CD4-positive, alpha-beta memory T cell (primary cell): ENCODE data around the gene PGGHG. TPM values are rescaled to one million over a fixed set of nuclear protein-coding genes. Genes with fewer than 3 reads are reported as not detected.
A peak's percentile ranks its signal among the peaks of the same experiment; 100 is the strongest.

Experiments used
- CTCF ChIA-PET: fragments of 350-600 bp; sonication (Branson Sonifier 250); formaldehyde crosslinking; loops from one replicate; lab custom pipeline; 2021; ENCODE audit warnings: inconsistent platforms; ENCODE audit not compliant: partially characterized antibody; lab: Charles Lee
- POLR2A ChIA-PET: fragments of 350-600 bp; sonication (Branson Sonifier 250); formaldehyde crosslinking; loops from one replicate; lab custom pipeline; 2021; ENCODE audit not compliant: partially characterized antibody; lab: Charles Lee
- DNase-seq, 5 donors: peaks; one replicate each; pipeline versions ENCODE4 v3.0.0 to v3.0.0-alpha.2; 2020 to 2022; ENCODE audit warnings: mixed read lengths in 1 of 5
- H3K27ac ChIP-seq: one replicate; pipeline ENCODE4 v1.7.0; 2013; ENCODE audit warnings: low read depth, low read length
- H3K27me3 ChIP-seq: 2 replicates; pipeline ENCODE4 v1.7.0; 2013; ENCODE audit warnings: mild to moderate bottlenecking, low read length, moderate library complexity; ENCODE audit not compliant: insufficient read depth
- H3K36me3 ChIP-seq: 2 replicates; pipeline ENCODE4 v1.7.0; 2013; ENCODE audit warnings: mild to moderate bottlenecking, low read length, moderate library complexity; ENCODE audit not compliant: insufficient read depth
- H3K4me1 ChIP-seq: 2 replicates; pipeline ENCODE4 v1.7.0; 2013; ENCODE audit warnings: mild to moderate bottlenecking, low read length, moderate library complexity; ENCODE audit not compliant: insufficient read depth
- H3K4me3 ChIP-seq, 2 donors: one replicate each; pipeline ENCODE4 v1.7.0; 2013; ENCODE audit warnings: low read length in 2 of 2, mild to moderate bottlenecking in 1 of 2
- H3K9me3 ChIP-seq, 2 donors: one replicate each; pipeline ENCODE4 v1.7.0; 2013; ENCODE audit warnings: low read length in 2 of 2, control low read depth in 1 of 2; ENCODE audit not compliant: control insufficient read depth in 1 of 2
- H3K27ac Mint-ChIP-seq, 7 donors: one replicate each; pipeline ENCODE4 v1.8.0; 2020 to 2021; ENCODE audit warnings: mixed read lengths in 7 of 7, mild to moderate bottlenecking in 6 of 7, inconsistent platforms in 3 of 7, moderate library complexity in 3 of 7
- H3K27me3 Mint-ChIP-seq, 2 donors: one replicate each; pipeline ENCODE4 v1.8.0; 2020 to 2021; ENCODE audit warnings: mixed read lengths in 2 of 2
- H3K36me3 Mint-ChIP-seq, 2 donors: one replicate each; pipeline ENCODE4 v1.8.0; 2020 to 2021; ENCODE audit warnings: mixed read lengths in 2 of 2, inconsistent platforms in 1 of 2, mild to moderate bottlenecking in 1 of 2
- H3K4me1 Mint-ChIP-seq, 4 donors: one replicate each; pipeline ENCODE4 v1.8.0; 2020 to 2021; ENCODE audit warnings: mixed read lengths in 4 of 4, mild to moderate bottlenecking in 1 of 4
- H3K4me3 Mint-ChIP-seq, 8 donors: one replicate each; pipeline ENCODE4 v1.8.0; 2020 to 2021; ENCODE audit warnings: mixed read lengths in 8 of 8, mild to moderate bottlenecking in 7 of 8, moderate library complexity in 6 of 8, inconsistent platforms in 3 of 8
- H3K9me3 Mint-ChIP-seq, 8 donors: one replicate each; pipeline ENCODE4 v1.8.0; 2020 to 2021; ENCODE audit warnings: mixed read lengths in 8 of 8, mild to moderate bottlenecking in 5 of 8, inconsistent platforms in 3 of 8, moderate library complexity in 1 of 8
- intact Hi-C: fragments of 100-400 bp; cut with micrococcal nuclease; formaldehyde crosslinking; loops from one replicate; pipeline ENCODE4 v1.15.1; 2023
- polyA plus RNA-seq, 2 donors: library from polyadenylated mRNA; unstranded; fragments of 300-500 nt; fragmentation: Illumina TruSeq; gene quantifications; one replicate each; pipeline ENCODE4 v1.2.3, GENCODE V29; 2021
- total RNA-seq, 2 experiments: library from RNA; stranded (reverse); gene quantifications; one replicate each; pipeline ENCODE4 v1.2.3, GENCODE V29; 2021

PGGHG gene
- total and polyA plus RNA-seq, 4 experiments from 2014 or later = 3.0 to 304 (median 155) TPM

DNA sequence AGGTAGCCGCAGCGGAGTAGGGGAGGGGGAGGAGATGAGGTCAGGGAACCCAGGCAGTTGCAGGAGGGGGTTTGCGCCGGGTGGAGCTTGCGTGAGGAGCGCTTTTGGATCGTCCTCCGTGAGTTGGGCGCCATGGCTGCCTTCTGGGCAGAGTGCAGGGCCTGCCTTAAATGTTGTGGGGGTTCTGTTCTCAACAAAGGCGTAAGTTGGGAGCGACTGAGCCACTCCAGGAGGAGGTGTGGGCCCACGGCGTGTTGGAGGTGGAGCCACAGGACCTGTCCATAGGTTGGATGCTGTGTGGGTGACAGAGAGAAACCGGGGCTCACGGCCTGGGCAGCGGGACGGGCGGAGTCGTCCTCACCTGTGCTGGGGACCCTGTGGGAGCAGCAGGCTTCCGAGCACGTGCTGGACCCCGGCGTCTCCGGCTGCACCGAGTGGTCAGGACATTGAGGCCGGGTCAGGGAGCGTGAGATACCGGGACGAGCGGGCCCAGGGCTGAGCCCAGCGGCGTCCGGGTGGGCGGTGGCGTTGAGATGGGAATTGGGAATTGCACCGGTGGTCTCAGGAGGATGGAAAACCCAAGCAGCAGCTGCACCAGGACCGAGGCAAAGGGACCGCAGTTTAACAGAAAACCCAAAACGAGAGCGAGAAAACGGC, 977 bp upstream of the PGGHG start:
- CTCF ChIA-PET = interaction anchor here (0.6 to 3.2 kb wide), 8 partner anchors 17 to 164 kb away, joined by 3 to 28 read pairs (median 4); partner anchors contain the start of genes BET1L and IFITM2
- Histone ChIP-seq H3K36me3 (peaks cover 6% of the 10 kb centered on the region), H3K27ac (peak overlapping the region; percentile 96), H3K4me1 (peaks cover 39% of the 10 kb centered on the region), H3K9me3 (no peaks in the 10 kb centered on the region), H3K27me3 (no peaks in the 10 kb centered on the region), H3K4me3 (peak overlapping the region; percentile 83 to 95)
- POLR2A ChIA-PET = interaction anchor here (0.6 to 14.3 kb wide), 23 partner anchors 7 to 555 kb away, joined by 3 to 549 read pairs (median 26); partner anchors contain the start of genes BET1L, IFITM1, IFITM2 and IFITM5
- H3K4me1 Mint-ChIP-seq = peaks cover 16 to 57% (median 36%) of the 10 kb centered on the region in 4 donors
- intact Hi-C loops = loop anchor here (1.0 to 5.0 kb wide), 3 partner anchors 19 to 51 kb away; partner anchors contain the start of genes PSMD13 and SIRT3
- H3K9me3 Mint-ChIP-seq = no peaks in the 10 kb centered on the region
- H3K36me3 Mint-ChIP-seq = peaks cover 10 to 32% of the 10 kb centered on the region in 2 donors
- no peaks in the 10 kb centered on the region for H3K27me3 Mint-ChIP-seq
- H3K27ac Mint-ChIP-seq = peak overlapping the region; percentile 95 to 100 (median 98)
- peak in 4 of 5 donors; percentile 66 to 79 (median 73) for DNase-seq
- peak overlapping the region; percentile 88 to 99 (median 98) for H3K4me3 Mint-ChIP-seq

DNA sequence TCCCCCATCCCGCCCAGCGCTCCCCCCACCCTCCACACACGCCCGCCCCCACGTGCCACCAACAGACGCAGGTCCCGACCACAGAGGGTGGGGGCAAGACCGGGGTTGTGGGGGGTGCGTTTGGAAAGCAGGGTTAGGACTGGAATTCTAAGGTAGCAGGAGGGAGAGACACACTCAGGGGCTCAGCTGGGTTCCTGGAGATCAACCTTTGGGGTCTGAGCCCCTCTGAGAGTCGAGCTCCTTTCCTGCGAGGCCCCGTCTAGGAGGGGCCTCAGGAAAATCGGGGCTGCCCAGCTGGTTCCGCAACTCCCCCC, 429 bp downstream of the PGGHG start:
- no peak overlapping the region for H3K4me3 ChIP-seq
- no peaks in the 10 kb centered on the region for H3K9me3 ChIP-seq
- CTCF ChIA-PET = interaction anchor here (0.8 to 3.1 kb wide), 4 partner anchors 27 to 159 kb away, joined by 3 to 12 read pairs (median 4); no protein-coding TSS in a partner anchor
- peaks cover 33% of the 10 kb centered on the region for H3K4me1 ChIP-seq
- Mint-ChIP-seq H3K27ac (peak overlapping the region; percentile 79 to 94 (median 89)), H3K4me3 (peak overlapping the region; percentile 63 to 82 (median 76)), H3K9me3 (no peaks in the 10 kb centered on the region), H3K36me3 (peaks cover 4 to 28% of the 10 kb centered on the region in 2 donors), H3K27me3 (no peaks in the 10 kb centered on the region), H3K4me1 (peaks cover 11 to 47% (median 28%) of the 10 kb centered on the region in 4 donors)
- peak in 3 of 5 donors; percentile 51 to 66 (median 52) for DNase-seq
- POLR2A ChIA-PET = interaction anchor here (1.0 to 14.3 kb wide), 17 partner anchors 9 to 520 kb away, joined by 4 to 549 read pairs (median 27); partner anchors contain the start of genes BET1L, IFITM2, IFITM5 and NLRP6
- peaks cover 8% of the 10 kb centered on the region for H3K36me3 ChIP-seq
- intact Hi-C loops = loop anchor here (2.0 to 5.0 kb wide), 2 partner anchors 19 to 52 kb away; partner anchors contain the start of genes PSMD13 and SIRT3
- H3K27ac ChIP-seq = peak overlapping the region; percentile 55
- H3K27me3 ChIP-seq = no peaks in the 10 kb centered on the region

DNA sequence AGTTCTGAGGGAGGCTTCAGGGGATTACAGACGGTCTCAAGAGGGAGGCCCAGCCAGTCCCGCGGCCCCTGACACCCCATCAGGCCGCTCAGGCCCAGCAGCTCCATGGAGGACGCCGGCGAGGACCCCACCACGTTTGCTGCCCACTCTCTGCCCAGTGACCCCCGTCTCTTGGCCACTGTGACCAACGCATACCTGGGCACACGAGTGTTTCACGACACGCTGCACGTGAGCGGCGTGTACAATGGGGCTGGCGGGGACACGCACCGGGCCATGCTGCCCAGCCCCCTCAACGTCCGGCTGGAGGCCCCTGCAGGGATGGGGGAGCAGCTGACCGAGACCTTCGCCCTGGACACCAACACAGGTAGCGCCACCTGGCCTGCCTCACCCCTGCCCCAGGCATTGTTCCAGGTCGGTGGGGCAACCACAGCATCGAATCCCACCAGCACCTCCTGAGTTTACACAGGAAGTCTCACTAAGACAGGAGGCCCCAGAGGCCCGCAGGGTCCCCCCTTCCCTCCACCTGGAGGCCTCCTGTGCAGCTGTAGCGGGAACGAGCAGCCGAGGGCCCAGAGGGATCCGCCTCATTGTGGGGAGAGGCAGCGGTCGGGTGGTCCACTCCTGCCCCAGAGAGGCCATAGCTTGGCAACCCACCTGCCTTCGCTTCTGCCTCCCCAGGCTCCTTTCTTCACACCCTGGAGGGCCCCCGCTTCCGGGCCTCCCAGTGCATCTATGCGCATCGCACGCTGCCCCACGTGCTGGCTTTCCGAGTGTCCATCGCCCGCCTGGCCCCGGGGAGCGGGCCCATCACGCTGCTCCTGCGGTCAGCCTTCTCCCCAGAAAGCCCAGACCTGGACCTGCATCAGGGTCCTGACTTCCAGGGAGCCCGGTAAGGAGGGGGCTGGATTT, 1.0 kb downstream of the PGGHG start:
- H3K27ac Mint-ChIP-seq = peak overlapping the region; percentile 85 to 94 (median 89)
- no peaks in the 10 kb centered on the region for H3K27me3 Mint-ChIP-seq
- no peaks in the 10 kb centered on the region for H3K9me3 ChIP-seq
- no peaks in the 10 kb centered on the region for H3K27me3 ChIP-seq
- peaks cover 11 to 47% (median 28%) of the 10 kb centered on the region in 4 donors for H3K4me1 Mint-ChIP-seq
- intact Hi-C loops = loop anchor here (2.0 to 5.0 kb wide), 2 partner anchors 19 to 53 kb away; partner anchors contain the start of genes PSMD13 and SIRT3
- H3K27ac ChIP-seq = peak overlapping the region; percentile 55
- peak overlapping the region; percentile 66 to 82 (median 78) for H3K4me3 Mint-ChIP-seq
- peaks cover 8% of the 10 kb centered on the region for H3K36me3 ChIP-seq
- H3K4me1 ChIP-seq = peaks cover 33% of the 10 kb centered on the region
- DNase-seq = peak in 1 of 5 donors; percentile 46
- H3K4me3 ChIP-seq = no peak overlapping the region
- peaks cover 4 to 33% of the 10 kb centered on the region in 2 donors for H3K36me3 Mint-ChIP-seq
- ChIA-PET POLR2A (interaction anchor here (1.0 to 14.3 kb wide), 18 partner anchors 9 to 159 kb away, joined by 3 to 549 read pairs (median 26); partner anchors contain the start of genes ANO9, BET1L, IFITM2 and IFITM5), CTCF (interaction anchor here (0.8 to 3.1 kb wide), 5 partner anchors 15 to 159 kb away, joined by 3 to 12 read pairs (median 4); no protein-coding TSS in a partner anchor)
- no peaks in the 10 kb centered on the region for H3K9me3 Mint-ChIP-seq

DNA sequence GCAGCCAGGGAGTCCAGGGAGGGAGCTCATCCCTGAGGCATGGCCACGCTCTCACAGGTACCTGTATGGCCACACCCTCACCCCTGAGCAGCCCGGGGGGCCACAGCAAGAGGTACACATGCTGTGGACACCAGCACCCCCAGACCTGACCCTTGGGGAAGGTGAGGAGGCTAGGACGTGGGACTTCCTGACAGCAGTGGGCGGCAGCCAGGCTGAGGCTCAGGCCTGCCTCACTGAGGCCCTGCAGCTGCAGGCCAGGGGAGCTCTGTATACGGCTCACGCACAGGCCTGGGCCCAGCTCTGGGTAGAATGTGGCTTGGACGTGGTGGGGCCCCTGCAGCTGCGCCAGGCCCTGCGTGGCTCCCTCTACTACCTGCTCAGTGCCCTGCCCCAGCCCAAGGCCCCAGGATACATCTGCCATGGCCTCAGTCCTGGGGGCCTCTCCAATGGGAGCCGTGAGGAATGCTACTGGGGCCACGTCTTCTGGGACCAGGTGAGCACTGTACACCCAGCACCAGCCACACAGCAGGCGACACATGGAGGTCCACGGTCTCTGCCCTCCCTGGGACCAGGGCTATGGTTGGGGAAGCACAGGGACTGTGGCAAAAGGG, 1.8 kb downstream of the PGGHG start:
- peaks cover 8% of the 10 kb centered on the region for H3K36me3 ChIP-seq
- H3K27me3 ChIP-seq = no peaks in the 10 kb centered on the region
- H3K27ac Mint-ChIP-seq = peak overlapping the region in 6 of 7 donors; percentile 42 to 89 (median 67)
- no peaks in the 10 kb centered on the region for H3K27me3 Mint-ChIP-seq
- H3K36me3 Mint-ChIP-seq = peaks cover 4 to 34% of the 10 kb centered on the region in 2 donors
- H3K9me3 ChIP-seq = no peaks in the 10 kb centered on the region
- H3K4me1 ChIP-seq = peaks cover 30% of the 10 kb centered on the region
- peaks cover 0 to 1% (median 0%) of the 10 kb centered on the region in 8 donors for H3K9me3 Mint-ChIP-seq
- peak in 1 of 5 donors; percentile 40 for DNase-seq
- peak overlapping the region in 4 of 8 donors; percentile 4 to 76 (median 34) for H3K4me3 Mint-ChIP-seq
- intact Hi-C loops = no loop called here
- POLR2A ChIA-PET = interaction anchor here (1.0 to 14.3 kb wide), 13 partner anchors 10 to 158 kb away, joined by 3 to 549 read pairs (median 31); partner anchors contain the start of genes ANO9, BET1L, IFITM2 and NLRP6
- no peak overlapping the region for H3K4me3 ChIP-seq
- H3K27ac ChIP-seq = peak overlapping the region; percentile 55
- CTCF ChIA-PET = interaction anchor here (0.8 to 3.1 kb wide), 3 partner anchors 14 to 40 kb away, joined by 4 to 12 read pairs (median 5); no protein-coding TSS in a partner anchor
- H3K4me1 Mint-ChIP-seq = peaks cover 11 to 44% (median 25%) of the 10 kb centered on the region in 4 donors

DNA sequence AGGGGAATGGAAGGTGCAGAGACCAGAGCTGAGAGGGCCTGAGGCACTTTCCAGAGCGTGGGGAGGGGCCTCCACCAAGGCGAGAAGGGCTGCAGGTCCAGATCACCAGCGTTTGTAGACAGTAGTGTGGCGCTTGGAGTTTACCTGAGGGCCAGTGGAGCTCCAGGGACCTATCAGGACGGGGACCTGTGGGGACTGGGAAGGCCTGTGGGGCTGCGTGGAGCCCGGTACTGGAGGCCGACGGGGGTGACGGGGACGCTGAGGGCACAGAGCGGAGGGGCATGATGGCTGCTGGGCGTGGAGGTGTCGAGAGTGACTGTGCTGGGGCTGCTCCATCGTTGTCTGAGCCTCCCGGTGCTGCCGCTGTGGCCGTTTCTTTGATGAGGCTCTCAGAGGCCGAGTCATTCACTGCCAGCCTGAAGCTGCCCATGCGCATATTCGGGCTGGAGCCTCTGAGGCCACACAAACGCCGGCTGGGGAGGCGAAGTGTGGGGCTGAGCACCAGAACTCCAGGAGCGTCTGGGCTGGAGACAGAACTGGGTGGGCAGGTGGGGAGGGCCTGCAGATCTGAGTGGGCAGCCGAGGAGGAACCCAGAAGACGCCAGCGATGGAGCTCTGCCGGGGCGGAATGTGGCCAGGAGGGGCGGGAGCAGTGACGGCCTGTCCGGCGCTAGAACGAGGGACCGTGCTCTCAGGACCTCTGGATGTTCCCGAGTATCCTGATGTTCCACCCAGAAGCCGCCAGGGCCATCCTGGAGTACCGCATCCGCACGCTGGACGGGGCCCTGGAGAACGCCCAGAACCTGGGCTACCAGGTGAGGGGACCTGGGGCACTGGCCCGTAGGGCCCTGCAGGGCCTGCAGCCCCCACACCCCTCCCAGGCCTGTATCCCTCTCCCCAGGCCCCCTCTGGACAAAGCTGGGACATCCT, 2.6 kb downstream of the PGGHG start:
- Histone ChIP-seq H3K27me3 (no peaks in the 10 kb centered on the region), H3K4me1 (peaks cover 22% of the 10 kb centered on the region), H3K4me3 (no peak overlapping the region), H3K36me3 (peaks cover 8% of the 10 kb centered on the region), H3K9me3 (no peaks in the 10 kb centered on the region), H3K27ac (no peak overlapping the region)
- CTCF ChIA-PET = interaction anchor here (0.8 to 3.1 kb wide), 3 partner anchors 13 to 72 kb away, joined by 3 to 12 read pairs (median 5); no protein-coding TSS in a partner anchor
- peak overlapping the region; percentile 42 to 89 (median 73) for H3K27ac Mint-ChIP-seq
- H3K36me3 Mint-ChIP-seq = peaks cover 0 to 34% of the 10 kb centered on the region in 2 donors
- H3K4me3 Mint-ChIP-seq = peak overlapping the region in 4 of 8 donors; percentile 17 to 76 (median 38)
- peaks cover 9 to 40% (median 21%) of the 10 kb centered on the region in 4 donors for H3K4me1 Mint-ChIP-seq
- peak in 1 of 5 donors; percentile 28 for DNase-seq
- intact Hi-C loops = no loop called here
- POLR2A ChIA-PET = interaction anchor here (0.5 to 14.3 kb wide), 13 partner anchors 11 to 158 kb away, joined by 3 to 549 read pairs (median 29); partner anchors contain the start of genes BET1L, IFITM2, NLRP6 and PTDSS2
- H3K9me3 Mint-ChIP-seq = peaks cover 0 to 1% (median 0%) of the 10 kb centered on the region in 8 donors
- H3K27me3 Mint-ChIP-seq = no peaks in the 10 kb centered on the region
